ENCODE measurements around the gene CCDC142.
"Not testable (repeated sequence)": the region's sequence is repeated elsewhere in the genome, so short reads cannot be mapped to it uniquely, and the experiment has no call there.

Gene CCDC142

GRCh38 chr2:74499267-74499939 lies 16.6 kb upstream of the CCDC142 start, which contains the start of gene LBX2:
Gene LBX2, minus strand, starts transcription at chr2:74499603. Its CDS starts 66 bp downstream, at chr2:74499537.
- peak; percentile 30 for DNase-seq

DNA sequence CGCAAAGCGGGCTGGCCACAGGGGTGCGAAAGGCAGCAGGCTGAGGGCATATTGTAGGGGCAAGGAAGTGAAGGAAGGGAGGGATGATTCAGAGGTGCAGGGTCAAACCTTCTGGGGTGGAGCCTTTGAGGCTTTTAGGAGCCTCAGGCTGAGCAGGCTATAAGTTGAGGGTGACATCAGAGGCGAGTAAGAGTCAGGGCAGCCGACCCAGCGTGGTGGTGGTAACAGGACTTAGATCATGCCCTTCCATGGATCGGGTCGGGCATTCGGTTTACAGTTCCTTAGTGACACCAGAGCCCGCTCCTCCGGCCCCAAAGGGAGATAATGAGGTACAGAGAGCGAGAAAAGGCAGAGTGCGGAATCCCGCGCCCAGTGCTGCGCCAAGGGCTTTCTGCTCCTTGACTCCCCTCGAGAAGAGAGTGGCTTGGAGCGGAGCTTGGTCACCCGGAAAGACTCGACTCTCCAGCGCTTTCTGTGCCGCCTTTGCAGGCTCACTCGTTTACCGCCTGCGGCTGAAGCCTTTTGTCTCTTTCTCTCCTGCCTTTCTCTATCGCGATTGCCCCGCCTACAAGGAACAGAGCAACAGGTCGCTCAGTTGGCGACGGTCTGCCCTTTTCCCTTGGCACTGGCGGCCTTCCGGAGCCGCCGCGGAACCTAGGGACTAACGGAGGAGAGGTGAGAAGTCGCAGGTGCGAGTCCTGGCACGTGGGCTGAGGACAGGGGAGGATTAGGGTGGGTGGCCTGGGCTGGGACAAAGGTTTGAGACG lies 15.9 kb upstream of the CCDC142 start:
- no peak for DNase-seq

DNA sequence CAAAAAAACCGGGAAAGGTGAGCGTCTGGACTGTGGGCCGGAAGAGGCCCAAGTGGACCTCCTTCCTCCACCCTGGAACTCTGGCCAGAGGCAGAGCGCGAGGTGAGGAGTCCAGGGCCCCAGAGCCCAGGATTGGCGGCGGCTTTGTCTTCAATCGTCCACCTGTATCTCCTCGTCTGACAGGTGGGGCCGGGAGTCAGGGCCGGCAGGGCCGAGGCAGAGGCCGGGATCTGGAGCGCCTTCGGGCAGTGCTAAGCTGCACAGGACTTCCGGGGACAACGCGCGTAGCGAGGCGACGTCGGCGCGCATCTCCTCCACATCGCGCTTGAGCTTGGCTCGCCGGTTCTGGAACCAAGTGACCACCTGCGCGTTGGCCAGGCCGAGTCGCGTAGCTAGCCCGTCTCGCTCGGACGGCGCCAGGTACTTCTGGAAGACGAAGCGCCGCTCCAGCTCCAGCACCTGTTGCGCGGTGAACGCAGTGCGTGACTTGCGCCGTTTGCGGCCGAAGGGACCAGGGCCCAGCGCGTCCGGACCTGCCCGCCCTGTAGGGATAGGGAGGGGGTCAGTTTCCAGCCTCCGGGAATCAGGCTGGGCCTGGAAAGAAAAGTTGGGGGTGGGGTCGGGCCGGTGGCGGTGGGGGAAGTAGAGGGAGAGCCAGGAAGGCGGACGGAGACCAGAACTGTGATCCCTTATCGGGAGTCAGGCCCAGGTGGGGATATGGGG lies 15.1 kb upstream of the CCDC142 start:
- no peak for DNase-seq

DNA sequence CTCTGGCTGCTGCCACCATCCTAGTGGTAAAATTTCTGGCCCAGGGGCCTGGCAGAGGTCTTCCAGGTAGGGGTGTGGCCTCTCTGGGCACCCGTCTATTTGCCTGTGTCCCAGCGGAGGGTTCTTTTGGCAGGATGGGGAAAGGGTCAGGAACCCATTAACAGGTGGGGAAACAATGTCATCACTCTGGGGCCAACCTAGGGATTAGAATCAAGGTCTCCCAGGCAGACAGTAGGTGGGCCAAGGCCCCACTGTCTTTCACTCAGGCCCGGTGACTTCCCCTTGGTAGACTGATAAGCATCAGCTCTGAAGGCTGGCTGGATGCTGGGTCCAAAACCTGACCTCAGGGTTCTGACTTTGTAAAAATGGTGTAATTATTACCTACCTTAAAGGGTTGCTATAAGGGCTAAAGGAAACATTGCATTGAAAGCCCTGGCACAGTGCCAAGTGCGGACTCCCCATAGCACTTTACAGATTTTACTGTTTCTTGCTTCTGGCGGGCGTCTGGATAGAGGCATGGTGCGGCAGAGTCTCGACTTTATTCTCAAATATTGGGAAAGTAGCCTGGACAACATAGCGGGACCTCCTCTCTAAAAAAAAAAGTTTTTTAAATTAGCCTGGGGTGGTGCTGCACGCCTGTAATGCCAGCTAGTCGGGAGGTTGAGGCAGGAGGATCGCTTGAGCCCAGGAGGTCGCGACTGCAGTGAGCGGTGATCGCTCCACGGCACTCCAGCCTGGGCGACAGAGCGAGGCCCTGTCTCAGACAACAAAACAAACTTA lies 14.4 kb upstream of the CCDC142 start:
- DNase-seq: no peak

DNA sequence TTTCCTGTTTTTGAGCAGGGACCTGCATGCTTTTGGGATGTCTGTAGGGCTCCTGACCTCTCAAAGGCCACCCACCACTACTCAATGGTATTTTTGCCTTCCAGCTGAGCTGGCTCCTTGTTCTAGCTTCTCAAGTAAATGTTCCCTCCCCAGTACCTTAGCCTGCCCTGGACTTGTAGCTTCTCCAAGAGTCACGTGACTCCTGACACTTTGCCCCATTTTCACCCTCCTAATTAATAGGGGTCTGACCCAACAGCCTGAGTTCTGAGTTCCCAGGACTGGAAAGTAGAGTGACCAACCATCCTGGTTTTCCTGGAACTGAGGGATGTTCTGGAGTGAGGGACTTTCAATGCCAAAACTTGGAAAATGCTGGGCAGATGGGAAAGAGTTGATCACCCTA lies 12.6 kb upstream of the CCDC142 start:
- DNase-seq: no peak

DNA sequence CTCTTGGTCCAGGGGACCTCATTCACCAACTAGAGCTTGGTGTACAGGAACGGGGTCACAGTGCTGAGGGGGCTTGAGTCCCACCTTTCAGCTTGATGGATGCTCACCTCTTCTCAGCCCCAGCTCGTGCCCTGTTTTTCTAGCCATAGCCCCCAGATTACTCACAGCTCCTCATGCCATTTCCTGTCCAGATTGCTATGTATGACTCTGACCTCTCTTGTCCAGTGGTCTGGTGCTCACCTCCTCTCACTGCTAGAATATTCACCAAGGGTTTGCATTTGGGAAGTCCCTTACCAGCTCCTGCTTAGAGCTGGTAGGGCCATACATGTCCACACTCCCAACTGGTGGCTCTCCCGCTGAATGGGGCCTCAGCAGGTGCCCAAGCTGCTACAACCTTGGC lies 10.7 kb upstream of the CCDC142 start:
- no peak for DNase-seq

GRCh38 chr2:74491648-74492544 lies 9.1 kb upstream of the CCDC142 start:
- DNase-seq: no peak

- DNase-seq: no peak
These were observed 7.1 kb upstream of the CCDC142 start for GRCh38 chr2:74489906-74490305.

GRCh38 chr2:74488643-74489481 lies 6.1 kb upstream of the CCDC142 start:
- DNase-seq: no peak

DNA sequence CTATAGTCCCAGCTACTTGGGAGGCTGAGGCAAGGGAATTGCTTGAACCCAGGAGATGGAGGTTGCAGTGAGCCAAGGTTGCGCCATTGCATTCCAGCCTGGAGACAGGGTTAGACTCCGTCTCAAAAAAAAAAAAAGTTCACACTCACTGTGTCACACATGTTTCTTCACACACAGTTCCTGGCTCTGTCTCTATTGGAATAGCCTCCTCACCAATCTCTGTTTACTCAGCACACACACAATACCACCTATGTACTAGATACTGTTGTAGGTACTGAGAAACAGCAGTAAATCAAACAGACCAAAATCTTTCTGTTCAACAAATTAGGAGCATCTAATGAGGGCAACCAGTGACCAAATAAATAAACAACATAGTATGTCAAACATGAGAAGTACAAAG lies 3.3 kb upstream of the CCDC142 start:
- no peak for DNase-seq

DNA sequence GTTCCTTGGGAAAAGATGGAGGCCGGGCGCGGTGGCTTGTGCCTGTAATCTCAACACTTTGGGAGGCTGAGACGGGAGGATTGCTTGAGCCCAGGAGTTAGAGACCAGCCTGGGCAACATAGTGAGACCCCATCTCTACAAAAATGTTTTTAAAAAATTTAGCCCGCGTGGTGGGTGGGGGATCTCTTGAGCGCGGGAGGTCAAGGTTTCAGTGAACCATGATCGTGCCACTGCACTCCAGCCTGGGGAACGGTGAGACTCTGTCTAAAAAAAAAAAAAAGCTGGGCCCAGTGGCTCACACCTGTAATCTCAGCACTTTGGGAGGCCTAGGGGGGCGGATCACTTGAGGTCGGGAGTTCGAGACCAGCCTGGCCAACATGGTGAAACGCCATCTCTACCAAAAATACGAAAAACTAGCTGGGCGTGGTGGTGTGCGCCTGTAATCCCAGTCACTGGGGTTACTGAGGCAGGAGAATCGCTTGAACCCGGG lies 922 bp upstream of the CCDC142 start:
- not testable (repeated sequence) for DNase-seq

GRCh38 chr2:74481961-74482800 lies 617 bp downstream of the CCDC142 start:
- no peak for DNase-seq

GRCh38 chr2:74481431-74481830 lies 1.4 kb downstream of the CCDC142 start:
- no peak for DNase-seq

GRCh38 chr2:74474899-74475298 lies 7.9 kb downstream of the CCDC142 start:
- no peak for DNase-seq

GRCh38 chr2:74474481-74474880 lies 8.3 kb downstream of the CCDC142 start:
- no peak for DNase-seq

- no peak for DNase-seq
These were observed 9.9 kb downstream of the CCDC142 start for GRCh38 chr2:74472945-74473258.

GRCh38 chr2:74472086-74472944 lies 10.5 kb downstream of the CCDC142 start, which contains the start of gene MRPL53:
Gene MRPL53, minus strand, starts transcription at chr2:74472680. Its CDS starts 20 bp downstream, at chr2:74472660.
- DNase-seq: peak; percentile 95

DNA sequence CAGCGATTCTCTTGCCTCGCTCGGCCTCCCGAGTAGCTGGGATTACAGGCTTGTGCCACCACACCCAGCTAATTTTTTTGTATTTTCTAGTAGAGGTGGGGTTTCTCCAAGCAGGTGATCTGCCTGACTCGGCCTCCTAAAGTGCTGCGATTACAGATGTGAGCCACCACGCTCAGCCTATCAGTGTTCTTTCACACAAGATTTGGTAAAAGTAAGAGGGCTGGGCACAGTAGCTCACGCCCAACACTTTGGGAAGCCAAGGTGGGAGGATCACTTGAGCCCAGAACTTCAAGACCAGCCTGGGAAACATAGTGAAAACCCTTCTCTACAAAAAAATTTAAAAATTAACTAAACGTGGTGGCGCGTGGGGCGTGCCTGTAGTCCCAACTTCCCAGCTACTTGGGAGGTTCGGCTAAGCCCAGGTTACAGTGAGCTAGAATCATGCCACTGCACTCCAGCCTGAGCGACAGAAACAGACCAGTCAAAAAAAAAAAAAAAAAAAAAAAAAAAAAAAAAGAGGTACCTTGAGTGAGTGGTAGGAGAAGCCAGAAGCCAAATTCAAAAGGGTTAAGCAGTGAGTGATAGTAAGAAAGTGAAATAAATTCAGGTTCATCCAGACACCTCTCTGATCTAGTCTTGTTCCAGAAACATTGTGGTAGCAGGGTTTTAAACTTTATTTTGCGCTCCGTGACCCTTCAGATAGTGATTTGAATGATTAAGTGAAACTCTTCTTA lies 11.3 kb downstream of the CCDC142 start:
- no peak for DNase-seq
